HCT116 (cell line): ENCODE data around the gene CDH23. TPM values are rescaled to one million over a fixed set of nuclear protein-coding genes. Genes with fewer than 3 reads are reported as not detected.

ENCODE experiments used
- ATAC-seq: fragments of 200-7000 bp; cut with Tn5 transposase; 2 replicates; pipeline ENCODE4 v1.9.1; 2020; ENCODE audit warnings: mild to moderate bottlenecking, moderate library complexity
- BruUV-seq: library from RNA; stranded (reverse); fragments of 400-500 nt; replicated peaks from 2 replicates; lab custom pipeline; 2021; lab: Mats Ljungman, UMichigan
- CTCF ChIA-PET: fragments of 300-600 bp; sonication (Branson Sonifier 250); formaldehyde crosslinking; loops from one replicate; lab custom pipeline; 2021; ENCODE audit warnings: antibody characterized with exemption; lab: Charles Lee
- POLR2A ChIA-PET: fragments of 300-600, 350-600 bp; sonication (Branson Sonifier 250); formaldehyde crosslinking; loops from one replicate; lab custom pipeline; 2021; ENCODE audit warnings: antibody characterized with exemption; lab: Charles Lee
- RAD21 ChIA-PET, 2 experiments: fragments of 300-600 bp; sonication (Branson Sonifier 250); formaldehyde crosslinking; loops; one replicate each; lab custom pipeline; 2023; ENCODE audit warnings: low total read pairs in 2 of 2; ENCODE audit not compliant: uncharacterized antibody in 2 of 2, unreplicated experiment in 2 of 2, low non-redundant PET in 1 of 2; lab: Charles Lee
- DNase-seq: peaks from one replicate; pipeline ENCODE4 v3.0.0-alpha.2; 2010; ENCODE audit warnings: low read depth, low spot score
- H2AFZ ChIP-seq: fragments of 200-600 bp; shearing (Covaris generic), sonication (generic); 2 replicates; pipeline ENCODE4 v1.6.1; 2017; ENCODE audit warnings: low read depth, mixed run types, mixed read lengths, antibody characterized with exemption, low read length; ENCODE audit not compliant: poor library complexity, severe bottlenecking
- H3K27ac ChIP-seq: 2 replicates; pipeline ENCODE4 v1.5.1; 2012; ENCODE audit warnings: low read depth, low read length
- H3K27me3 ChIP-seq: fragments of 200-600 bp; sonication (generic); 2 replicates; pipeline ENCODE4 v1.6.1; 2016; ENCODE audit warnings: mixed run types, low read length, mixed read lengths; ENCODE audit not compliant: insufficient read depth
- H3K36me3 ChIP-seq, 2 experiments: fragments of 200-500 bp in 1 of 2; fragments of 200-600 bp in 1 of 2; sonication (Bioruptor generic) in 1 of 2; sonication (generic) in 1 of 2; 2 replicates each; pipeline versions ENCODE4 v1.5.1 to v1.6.1; 2014 to 2016; ENCODE audit warnings: low read length in 2 of 2, inconsistent platforms in 1 of 2, mixed read lengths in 1 of 2, mixed run types in 1 of 2; ENCODE audit not compliant: insufficient read depth in 2 of 2, control insufficient read depth in 1 of 2
- H3K4me1 ChIP-seq, 2 experiments: fragments of 200-600 bp in 1 of 2; sonication (generic) in 1 of 2; 2 replicates each; pipeline versions ENCODE4 v1.5.1 to v1.6.1; 2012 to 2017; ENCODE audit warnings: low read length in 2 of 2, inconsistent platforms in 1 of 2, mild to moderate bottlenecking in 1 of 2, mixed read lengths in 1 of 2, mixed run types in 1 of 2, moderate library complexity in 1 of 2; ENCODE audit not compliant: insufficient read depth in 2 of 2, control insufficient read depth in 1 of 2
- H3K4me2 ChIP-seq: fragments of 200-600 bp; sonication (generic); 2 replicates; pipeline ENCODE4 v1.6.1; 2017; ENCODE audit warnings: mixed run types, low read length, mixed read lengths
- H3K4me3 ChIP-seq, 2 experiments: fragments of 200-600 bp in 1 of 2; sonication (generic) in 1 of 2; replicated peaks in 1 of 2; 2 replicates each; pipeline ENCODE4 v1.5.1; 2011 to 2016; ENCODE audit warnings: low read length in 2 of 2, control low read depth in 1 of 2, low read depth in 1 of 2, mild to moderate bottlenecking in 1 of 2, mixed read lengths in 1 of 2, mixed run types in 1 of 2
- H3K79me2 ChIP-seq: fragments of 200-600 bp; sonication (generic); 2 replicates; pipeline ENCODE4 v1.6.1; 2017; ENCODE audit warnings: mild to moderate bottlenecking, mixed run types, low read length, moderate library complexity, mixed read lengths; ENCODE audit not compliant: insufficient read depth
- H3K9ac ChIP-seq: fragments of 200-600 bp; sonication (generic); 2 replicates; pipeline ENCODE4 v1.6.1; 2016; ENCODE audit warnings: low read length, mixed read lengths
- H3K9me2 ChIP-seq: fragments of 200-600 bp; sonication (generic), shearing (Covaris generic); 2 replicates; pipeline ENCODE4 v1.6.1; 2017; ENCODE audit warnings: mixed run types, mild to moderate bottlenecking, moderate library complexity; ENCODE audit not compliant: insufficient read depth
- H3K9me3 ChIP-seq, 2 experiments: fragments of 200-500 bp in 1 of 2; fragments of 200-600 bp in 1 of 2; sonication (Bioruptor generic) in 1 of 2; sonication (generic) in 1 of 2; 2 replicates each; pipeline ENCODE4 v1.6.1; 2014 to 2017; ENCODE audit warnings: low read length in 2 of 2, mixed read lengths in 2 of 2, inconsistent platforms in 1 of 2, low read depth in 1 of 2, mild to moderate bottlenecking in 1 of 2, mixed run types in 1 of 2, moderate library complexity in 1 of 2; ENCODE audit not compliant: control insufficient read depth in 1 of 2, insufficient read depth in 1 of 2
- H4K20me1 ChIP-seq: fragments of 200-600 bp; sonication (generic), shearing (Covaris generic); 2 replicates; pipeline ENCODE4 v1.6.1; 2017; ENCODE audit warnings: mixed run types, mild to moderate bottlenecking, moderate library complexity; ENCODE audit not compliant: insufficient read depth
- ELF1 ChIP-seq: IDR thresholded peaks from 2 replicates; pipeline ENCODE4 v1.6.1; 2012; ENCODE audit warnings: low read depth, borderline replicate concordance
- FOSL1 ChIP-seq: IDR thresholded peaks from 2 replicates; pipeline ENCODE4 v1.6.1; 2012; ENCODE audit warnings: low read depth
- POLR2AphosphoS5 ChIP-seq: IDR thresholded peaks from 2 replicates; pipeline ENCODE4 v1.6.1; 2011; ENCODE audit warnings: mild to moderate bottlenecking, low read depth, low read length, moderate library complexity
- RAD21 ChIP-seq: IDR thresholded peaks from 2 replicates; pipeline ENCODE4 v1.6.1; 2012; ENCODE audit warnings: low read depth, mild to moderate bottlenecking
- REST ChIP-seq: IDR thresholded peaks from 2 replicates; pipeline ENCODE4 v1.6.1; 2012; ENCODE audit warnings: low read depth
- SIN3A ChIP-seq: IDR thresholded peaks from 2 replicates; pipeline ENCODE4 v1.6.1; 2012; ENCODE audit warnings: low read depth
- SP1 ChIP-seq: IDR thresholded peaks from 2 replicates; pipeline ENCODE4 v1.6.1; 2012; ENCODE audit warnings: low read depth
- ZBTB33 ChIP-seq: IDR thresholded peaks from 2 replicates; pipeline ENCODE4 v1.6.1; 2011; ENCODE audit warnings: mild to moderate bottlenecking, low read length, moderate library complexity; ENCODE audit not compliant: insufficient replicate concordance; ENCODE audit errors: extremely low read depth
- intact Hi-C: fragments of 100-400 bp; cut with micrococcal nuclease; formaldehyde crosslinking; loops from 2 replicates; pipeline ENCODE4 v1.10.0; 2022
- total RNA-seq: library from RNA; stranded (reverse); gene quantifications from one replicate; pipeline ENCODE4 v1.2.1, GENCODE V29; 2021; ENCODE audit not compliant: unreplicated experiment

CDH23 gene
- total RNA-seq, 1 experiment from 2014 or later = not detected

GRCh38 chr10:71741029-71741428 is 344.3 kb downstream of the CDH23 start:
- Histone ChIP-seq H4K20me1 (no peaks in the 10 kb centered on the region), H2AFZ (no peak overlapping the region), H3K4me1 (peaks cover 8 to 25% of the 10 kb centered on the region in 2 experiments; a peak in 3 of 4 replicates), H3K27me3 (no peaks in the 10 kb centered on the region), H3K36me3 (no peaks in the 10 kb centered on the region), H3K79me2 (no peaks in the 10 kb centered on the region), H3K9ac (no peak overlapping the region), H3K27ac (no peak overlapping the region), H3K4me2 (no peak overlapping the region), H3K4me3 (no peak overlapping the region), H3K9me3 (no peaks in the 10 kb centered on the region), H3K9me2 (no peaks in the 10 kb centered on the region)
- intact Hi-C loops = no loop called here
- RAD21 ChIA-PET = no interaction called here
- POLR2A ChIA-PET = no interaction called here
- no TSS peak for BruUV-seq
- ATAC-seq = no peak
- no peak for DNase-seq
- CTCF ChIA-PET = no interaction called here
- TF ChIP-seq SP1 (no peak), SIN3A (no peak), ZBTB33 (no peak), FOSL1 (no peak), REST (no peak), RAD21 (no peak), ELF1 (no peak), POLR2AphosphoS5 (no peak)
